ENCODE results near the gene PSMA3.
A peak's percentile ranks its signal among the peaks of the same experiment; 100 is the strongest.

The PSMA3 gene

DNA sequence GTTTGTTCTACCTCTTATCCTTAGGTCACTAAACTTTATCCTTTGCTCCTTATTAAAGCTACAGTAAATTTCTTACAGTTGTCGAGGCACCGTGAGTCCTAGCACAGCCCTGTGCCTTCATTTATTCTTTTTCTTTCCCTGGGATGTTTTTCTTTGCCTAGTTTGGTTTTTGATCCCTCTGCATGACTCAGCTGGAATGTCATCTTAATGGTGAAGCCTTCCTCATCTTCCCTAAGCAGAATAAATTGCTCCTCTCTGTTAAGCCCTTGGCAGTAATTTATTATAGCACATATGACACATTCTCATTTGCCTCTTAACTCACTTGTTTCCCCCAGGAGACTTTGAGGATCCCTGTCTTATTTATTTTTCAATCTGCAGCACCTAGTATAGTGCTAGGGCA, 28.1 kb upstream of the PSMA3 start:
- no peaks in the 10 kb centered on the region for H3K36me3 ChIP-seq (ENCODE audit: insufficient read depth)
- no peak overlapping the region for H3K27ac ChIP-seq
- H3K9ac ChIP-seq, result no peak overlapping the region
- H2AFZ ChIP-seq (ENCODE audit: low read depth), result no peak overlapping the region
- H3K4me1 ChIP-seq (ENCODE audit: low read depth, poor library complexity, severe bottlenecking), result no peaks in the 10 kb centered on the region
- H4K20me1 ChIP-seq (ENCODE audit: insufficient read depth), result no peaks in the 10 kb centered on the region
- H3K4me2 ChIP-seq, result no peak overlapping the region
- H3K79me2 ChIP-seq (ENCODE audit: insufficient read depth, low read depth), result no peaks in the 10 kb centered on the region
- TF ChIP-seq, protein P1, sequence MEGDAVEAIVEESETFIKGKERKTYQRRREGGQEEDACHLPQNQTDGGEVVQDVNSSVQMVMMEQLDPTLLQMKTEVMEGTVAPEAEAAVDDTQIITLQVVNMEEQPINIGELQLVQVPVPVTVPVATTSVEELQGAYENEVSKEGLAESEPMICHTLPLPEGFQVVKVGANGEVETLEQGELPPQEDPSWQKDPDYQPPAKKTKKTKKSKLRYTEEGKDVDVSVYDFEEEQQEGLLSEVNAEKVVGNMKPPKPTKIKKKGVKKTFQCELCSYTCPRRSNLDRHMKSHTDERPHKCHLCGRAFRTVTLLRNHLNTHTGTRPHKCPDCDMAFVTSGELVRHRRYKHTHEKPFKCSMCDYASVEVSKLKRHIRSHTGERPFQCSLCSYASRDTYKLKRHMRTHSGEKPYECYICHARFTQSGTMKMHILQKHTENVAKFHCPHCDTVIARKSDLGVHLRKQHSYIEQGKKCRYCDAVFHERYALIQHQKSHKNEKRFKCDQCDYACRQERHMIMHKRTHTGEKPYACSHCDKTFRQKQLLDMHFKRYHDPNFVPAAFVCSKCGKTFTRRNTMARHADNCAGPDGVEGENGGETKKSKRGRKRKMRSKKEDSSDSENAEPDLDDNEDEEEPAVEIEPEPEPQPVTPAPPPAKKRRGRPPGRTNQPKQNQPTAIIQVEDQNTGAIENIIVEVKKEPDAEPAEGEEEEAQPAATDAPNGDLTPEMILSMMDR (conservative IDR thresholded peaks at IDR 0.05; ENCODE audit: low read depth, low read length), result no peak
- H3K4me3 ChIP-seq (IDR thresholded peaks at IDR 0.05; ENCODE audit: insufficient read depth, low read depth, low read length), result no peak overlapping the region
- H3K27me3 ChIP-seq (ENCODE audit: insufficient read depth, low read depth), result no peaks in the 10 kb centered on the region

DNA sequence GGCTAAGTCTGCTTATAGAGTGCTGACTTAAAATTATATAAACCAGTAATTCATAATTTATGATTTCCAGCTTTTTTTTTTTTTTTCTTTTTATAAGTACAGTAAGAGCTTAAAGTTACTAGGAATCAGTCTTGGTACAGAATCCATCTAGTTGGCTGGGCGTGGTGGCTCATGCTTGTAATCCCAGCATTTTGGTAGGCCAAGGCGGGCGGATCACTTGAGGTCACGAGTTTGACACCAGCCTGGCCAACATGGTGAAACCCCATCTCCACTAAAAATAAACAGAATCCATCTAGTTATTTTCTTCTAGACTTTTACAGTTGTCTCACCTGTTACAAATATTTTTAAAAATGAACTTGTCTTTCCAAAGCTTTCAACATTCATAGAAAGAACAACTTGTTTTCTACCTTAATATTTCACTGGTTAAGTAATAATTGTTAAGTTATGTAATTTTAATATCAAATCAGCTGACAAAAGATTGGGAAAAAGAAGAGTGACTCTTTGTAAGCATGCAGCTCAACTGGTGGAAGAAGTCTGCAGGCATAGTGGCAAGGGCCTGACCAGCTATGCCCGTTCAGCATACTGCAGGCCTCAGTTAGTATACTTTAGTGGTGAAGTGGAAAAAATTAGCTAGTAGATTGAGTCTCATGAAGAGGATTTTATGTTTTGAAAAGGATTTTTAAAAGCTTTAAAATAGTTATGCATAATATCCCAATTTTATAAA, 17.4 kb upstream of the PSMA3 start:
- Histone ChIP-seq H3K4me1 (ENCODE audit: low read depth, poor library complexity, severe bottlenecking) (no peaks in the 10 kb centered on the region), H3K4me2 (no peak overlapping the region), H3K27ac (no peak overlapping the region), H4K20me1 (ENCODE audit: insufficient read depth) (no peaks in the 10 kb centered on the region), H3K27me3 (ENCODE audit: insufficient read depth, low read depth) (no peaks in the 10 kb centered on the region), H3K9ac (no peak overlapping the region), H3K36me3 (ENCODE audit: insufficient read depth) (no peaks in the 10 kb centered on the region), H3K79me2 (ENCODE audit: insufficient read depth, low read depth) (no peaks in the 10 kb centered on the region), H3K4me3 (IDR thresholded peaks at IDR 0.05; ENCODE audit: insufficient read depth, low read depth, low read length) (no peak overlapping the region), H2AFZ (ENCODE audit: low read depth) (no peak overlapping the region)
- TF ChIP-seq, protein P1 (conservative IDR thresholded peaks at IDR 0.05; ENCODE audit: low read depth, low read length), result no peak

DNA sequence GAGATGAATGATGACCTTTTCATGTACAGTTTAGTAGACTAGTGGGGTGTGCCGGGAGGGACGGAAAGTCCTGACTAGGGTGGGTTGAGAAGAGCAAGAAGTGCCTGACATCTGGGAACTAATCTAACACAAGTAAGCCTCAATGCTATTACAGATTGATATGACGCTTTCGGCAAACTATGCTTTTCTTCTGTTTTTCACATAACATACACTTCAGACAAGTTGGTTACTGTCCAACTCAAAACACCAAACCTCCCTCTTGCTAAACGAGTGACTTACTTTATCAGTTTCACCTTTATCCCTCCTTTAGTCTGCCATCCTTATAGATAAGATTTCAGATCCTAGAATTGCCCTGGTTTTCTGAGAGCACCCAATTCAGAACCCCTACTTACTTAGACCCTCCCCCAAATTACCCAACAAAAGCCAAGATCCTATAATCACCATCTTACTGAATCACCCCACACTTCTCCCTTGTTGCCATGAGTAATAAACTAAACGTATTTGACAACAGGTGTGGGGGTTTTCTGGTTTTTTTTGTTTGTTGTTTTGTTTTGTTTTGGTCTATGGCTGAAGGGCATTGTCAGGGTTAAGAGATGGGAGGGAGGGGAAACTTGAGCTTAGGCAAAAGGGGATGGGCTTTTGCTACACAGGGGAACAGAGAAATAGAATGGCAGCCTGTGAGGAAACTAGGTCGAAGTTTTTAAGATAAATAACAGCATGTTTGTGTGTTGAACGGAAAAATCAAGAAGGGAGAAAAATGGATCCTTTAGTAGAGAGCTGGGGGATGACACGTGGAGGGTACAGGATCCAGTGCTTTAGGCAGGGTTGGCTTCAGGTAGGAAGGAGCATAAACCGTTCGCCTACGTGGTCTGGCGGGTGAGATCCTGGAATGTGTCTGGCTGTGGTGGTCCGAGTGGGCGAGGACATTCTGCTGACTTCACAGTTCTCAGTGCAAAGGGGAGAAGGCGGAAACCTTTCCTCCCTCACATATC, 6.1 kb upstream of the PSMA3 start:
- H3K4me2 ChIP-seq, result no peak overlapping the region
- H2AFZ ChIP-seq (ENCODE audit: low read depth), result no peak overlapping the region
- TF ChIP-seq, protein P1 (conservative IDR thresholded peaks at IDR 0.05; ENCODE audit: low read depth, low read length), result no peak
- H3K27ac ChIP-seq, result no peak overlapping the region
- no peaks in the 10 kb centered on the region for H4K20me1 ChIP-seq (ENCODE audit: insufficient read depth)
- H3K79me2 ChIP-seq (ENCODE audit: insufficient read depth, low read depth), result no peaks in the 10 kb centered on the region
- H3K27me3 ChIP-seq (ENCODE audit: insufficient read depth, low read depth), result no peaks in the 10 kb centered on the region
- peaks cover 8% of the 10 kb centered on the region for H3K4me1 ChIP-seq (ENCODE audit: low read depth, poor library complexity, severe bottlenecking)
- H3K4me3 ChIP-seq (IDR thresholded peaks at IDR 0.05; ENCODE audit: insufficient read depth, low read depth, low read length), result no peak overlapping the region
- H3K9ac ChIP-seq, result no peak overlapping the region
- H3K36me3 ChIP-seq (ENCODE audit: insufficient read depth), result no peaks in the 10 kb centered on the region

DNA sequence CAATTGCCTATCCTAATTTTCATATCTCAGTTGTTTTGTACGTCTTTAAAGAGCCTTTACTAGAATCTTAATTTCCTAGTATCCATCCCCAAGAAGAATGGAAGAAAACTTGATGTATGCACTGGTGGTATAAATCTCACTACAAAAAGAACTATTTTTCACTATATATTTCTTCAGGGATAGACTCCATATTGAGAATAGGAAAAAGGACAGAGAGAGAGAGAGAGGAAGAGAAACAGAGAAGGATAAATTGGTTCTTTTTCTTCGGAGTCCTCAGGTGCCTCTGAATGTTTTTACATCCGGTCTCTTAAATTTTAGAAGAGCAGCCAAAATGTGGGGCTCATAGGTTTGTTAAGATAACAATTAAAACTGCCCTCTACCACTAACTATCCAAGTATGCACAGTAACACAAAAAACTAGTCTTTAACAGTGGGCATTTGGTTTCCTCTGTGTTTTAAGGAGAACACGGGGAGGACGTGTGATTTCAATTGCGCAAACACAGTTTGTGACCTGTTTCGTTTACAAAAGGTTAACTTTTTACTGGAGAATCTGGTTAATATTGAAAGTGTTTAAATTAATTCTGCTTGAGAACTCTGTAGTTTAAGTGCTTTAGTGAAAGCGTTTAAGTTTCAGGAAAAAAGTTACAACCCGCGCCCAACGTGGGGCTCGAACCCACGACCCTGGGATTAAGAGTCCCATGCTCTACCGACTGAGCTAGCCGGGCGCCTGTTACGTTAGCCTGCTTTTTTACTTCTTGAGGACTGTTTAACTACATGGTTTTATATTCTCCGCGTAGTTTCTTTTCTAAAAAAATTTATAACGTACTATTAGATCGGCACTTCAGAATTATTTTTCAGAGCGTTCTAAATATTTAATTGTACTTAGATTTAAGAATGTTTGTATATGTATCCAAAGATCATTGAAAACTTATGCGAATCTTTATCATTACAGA, 5.1 kb upstream of the PSMA3 start:
- Histone ChIP-seq H3K9ac (no peak overlapping the region), H3K4me3 (IDR thresholded peaks at IDR 0.05; ENCODE audit: insufficient read depth, low read depth, low read length) (no peak overlapping the region), H3K27me3 (ENCODE audit: insufficient read depth, low read depth) (no peaks in the 10 kb centered on the region), H3K27ac (no peak overlapping the region), H3K4me2 (peak overlapping the region; percentile 70), H3K36me3 (ENCODE audit: insufficient read depth) (no peaks in the 10 kb centered on the region), H2AFZ (ENCODE audit: low read depth) (peak overlapping the region; percentile 78; the same call in 1 of the 2 replicates), H3K79me2 (ENCODE audit: insufficient read depth, low read depth) (no peaks in the 10 kb centered on the region), H3K4me1 (ENCODE audit: low read depth, poor library complexity, severe bottlenecking) (peaks cover 8% of the 10 kb centered on the region), H4K20me1 (ENCODE audit: insufficient read depth) (no peaks in the 10 kb centered on the region)
- TF ChIP-seq, protein P1 (conservative IDR thresholded peaks at IDR 0.05; ENCODE audit: low read depth, low read length), result no peak

Data from KMS-11 (cell line).